ENCODE results near the gene FBXL19. TPM values are rescaled to one million over a fixed set of nuclear protein-coding genes. Genes with fewer than 3 reads are reported as not detected.

FBXL19 gene
- total and polyA plus RNA-seq, 2 of the 13 experiments (the other 11 are each of a cell fraction or from before 2014, with no cell fraction given) = 6.0 to 13.7 TPM

DNA sequence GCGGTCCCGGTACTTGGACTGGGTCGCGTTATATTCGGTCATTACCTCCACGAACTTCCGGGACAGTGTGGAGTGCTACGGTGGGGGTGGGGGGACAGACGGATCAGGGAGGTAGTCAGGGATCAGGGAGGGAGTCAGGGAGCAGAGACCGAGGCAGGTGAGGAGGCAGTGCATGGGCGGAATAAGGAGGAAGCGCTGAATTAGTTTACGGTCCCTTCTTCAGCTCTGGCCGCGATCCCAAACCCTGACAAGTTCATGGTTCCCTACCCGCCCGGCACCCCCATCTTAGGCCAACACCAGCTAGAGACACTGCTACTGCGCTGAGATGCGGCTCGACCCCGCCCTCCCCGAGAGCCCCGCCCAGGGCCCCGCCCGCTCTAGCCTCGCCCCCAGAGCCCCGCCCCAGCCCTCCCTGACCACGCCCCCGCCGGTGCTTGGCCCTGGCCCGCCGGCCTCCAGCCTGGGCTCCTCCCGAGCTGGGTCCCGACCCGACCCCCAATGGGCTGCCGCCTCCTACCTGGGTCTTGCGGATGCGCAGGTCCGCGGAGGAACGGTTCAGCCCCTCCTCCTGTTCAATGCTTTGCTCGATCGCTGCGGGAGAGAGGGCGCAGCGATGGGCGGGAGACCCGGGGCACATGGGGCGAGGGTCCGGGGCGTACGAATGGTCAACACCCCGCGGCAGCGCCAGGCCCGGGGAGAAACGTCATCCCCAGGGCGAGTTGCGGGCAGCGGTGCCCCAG is 73.8 kb downstream of the FBXL19 start (continued):
- TF ChIP-seq, protein P1, sequence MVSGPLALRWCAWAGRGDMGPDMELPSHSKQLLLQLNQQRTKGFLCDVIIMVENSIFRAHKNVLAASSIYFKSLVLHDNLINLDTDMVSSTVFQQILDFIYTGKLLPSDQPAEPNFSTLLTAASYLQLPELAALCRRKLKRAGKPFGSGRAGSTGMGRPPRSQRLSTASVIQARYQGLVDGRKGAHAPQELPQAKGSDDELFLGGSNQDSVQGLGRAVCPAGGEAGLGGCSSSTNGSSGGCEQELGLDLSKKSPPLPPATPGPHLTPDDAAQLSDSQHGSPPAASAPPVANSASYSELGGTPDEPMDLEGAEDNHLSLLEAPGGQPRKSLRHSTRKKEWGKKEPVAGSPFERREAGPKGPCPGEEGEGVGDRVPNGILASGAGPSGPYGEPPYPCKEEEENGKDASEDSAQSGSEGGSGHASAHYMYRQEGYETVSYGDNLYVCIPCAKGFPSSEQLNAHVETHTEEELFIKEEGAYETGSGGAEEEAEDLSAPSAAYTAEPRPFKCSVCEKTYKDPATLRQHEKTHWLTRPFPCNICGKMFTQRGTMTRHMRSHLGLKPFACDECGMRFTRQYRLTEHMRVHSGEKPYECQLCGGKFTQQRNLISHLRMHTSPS (CRISPR knock-in tag; IDR thresholded peaks at IDR 0.05; ENCODE audit: low read depth) = peak; percentile 54; the same call in 1 of the 2 replicates
- 0 out of 2 replicates have a peak, but pooled peaks have one; percentile 8 for TF ChIP-seq SIX1 (CRISPR knock-in tag; IDR thresholded peaks at IDR 0.05; ENCODE audit: borderline replicate concordance)
- TF ChIP-seq REPIN1 (CRISPR knock-in tag; IDR thresholded peaks at IDR 0.05; ENCODE audit: borderline replicate concordance, low read depth) = peak; percentile 57
- TF ChIP-seq ARNT (IDR thresholded peaks at IDR 0.05) = no peak
- TF ChIP-seq, protein P2, sequence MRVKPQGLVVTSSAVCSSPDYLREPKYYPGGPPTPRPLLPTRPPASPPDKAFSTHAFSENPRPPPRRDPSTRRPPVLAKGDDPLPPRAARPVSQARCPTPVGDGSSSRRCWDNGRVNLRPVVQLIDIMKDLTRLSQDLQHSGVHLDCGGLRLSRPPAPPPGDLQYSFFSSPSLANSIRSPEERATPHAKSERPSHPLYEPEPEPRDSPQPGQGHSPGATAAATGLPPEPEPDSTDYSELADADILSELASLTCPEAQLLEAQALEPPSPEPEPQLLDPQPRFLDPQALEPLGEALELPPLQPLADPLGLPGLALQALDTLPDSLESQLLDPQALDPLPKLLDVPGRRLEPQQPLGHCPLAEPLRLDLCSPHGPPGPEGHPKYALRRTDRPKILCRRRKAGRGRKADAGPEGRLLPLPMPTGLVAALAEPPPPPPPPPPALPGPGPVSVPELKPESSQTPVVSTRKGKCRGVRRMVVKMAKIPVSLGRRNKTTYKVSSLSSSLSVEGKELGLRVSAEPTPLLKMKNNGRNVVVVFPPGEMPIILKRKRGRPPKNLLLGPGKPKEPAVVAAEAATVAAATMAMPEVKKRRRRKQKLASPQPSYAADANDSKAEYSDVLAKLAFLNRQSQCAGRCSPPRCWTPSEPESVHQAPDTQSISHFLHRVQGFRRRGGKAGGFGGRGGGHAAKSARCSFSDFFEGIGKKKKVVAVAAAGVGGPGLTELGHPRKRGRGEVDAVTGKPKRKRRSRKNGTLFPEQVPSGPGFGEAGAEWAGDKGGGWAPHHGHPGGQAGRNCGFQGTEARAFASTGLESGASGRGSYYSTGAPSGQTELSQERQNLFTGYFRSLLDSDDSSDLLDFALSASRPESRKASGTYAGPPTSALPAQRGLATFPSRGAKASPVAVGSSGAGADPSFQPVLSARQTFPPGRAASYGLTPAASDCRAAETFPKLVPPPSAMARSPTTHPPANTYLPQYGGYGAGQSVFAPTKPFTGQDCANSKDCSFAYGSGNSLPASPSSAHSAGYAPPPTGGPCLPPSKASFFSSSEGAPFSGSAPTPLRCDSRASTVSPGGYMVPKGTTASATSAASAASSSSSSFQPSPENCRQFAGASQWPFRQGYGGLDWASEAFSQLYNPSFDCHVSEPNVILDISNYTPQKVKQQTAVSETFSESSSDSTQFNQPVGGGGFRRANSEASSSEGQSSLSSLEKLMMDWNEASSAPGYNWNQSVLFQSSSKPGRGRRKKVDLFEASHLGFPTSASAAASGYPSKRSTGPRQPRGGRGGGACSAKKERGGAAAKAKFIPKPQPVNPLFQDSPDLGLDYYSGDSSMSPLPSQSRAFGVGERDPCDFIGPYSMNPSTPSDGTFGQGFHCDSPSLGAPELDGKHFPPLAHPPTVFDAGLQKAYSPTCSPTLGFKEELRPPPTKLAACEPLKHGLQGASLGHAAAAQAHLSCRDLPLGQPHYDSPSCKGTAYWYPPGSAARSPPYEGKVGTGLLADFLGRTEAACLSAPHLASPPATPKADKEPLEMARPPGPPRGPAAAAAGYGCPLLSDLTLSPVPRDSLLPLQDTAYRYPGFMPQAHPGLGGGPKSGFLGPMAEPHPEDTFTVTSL (CRISPR knock-in tag; IDR thresholded peaks at IDR 0.05; ENCODE audit: borderline replicate concordance) = peak; percentile 83; the same call in 1 of the 2 replicates
- TF ChIP-seq ZNF570 (CRISPR knock-in tag; IDR thresholded peaks at IDR 0.05; ENCODE audit: borderline replicate concordance) = peak; percentile 15; the same call in 1 of the 2 replicates
- TF ChIP-seq NR2F1 (CRISPR knock-in tag; IDR thresholded peaks at IDR 0.05) = no peak; a peak in 1 of 4 replicates
- TF ChIP-seq TEAD2 (CRISPR knock-in tag; IDR thresholded peaks at IDR 0.05) = peak; percentile 42; the same call in 1 of the 2 replicates
- TF ChIP-seq SETDB1 (CRISPR knock-in tag; IDR thresholded peaks at IDR 0.05; ENCODE audit: borderline replicate concordance) = no peak
- TF ChIP-seq DR1 (CRISPR knock-in tag; IDR thresholded peaks at IDR 0.05) = 0 out of 2 replicates have a peak, but pooled peaks have one; percentile 39
- no peak for TF ChIP-seq KMT2B (CRISPR knock-in tag; IDR thresholded peaks at IDR 0.05)
- TF ChIP-seq TEAD3 (CRISPR knock-in tag; optimal IDR thresholded peaks at IDR 0.05; ENCODE audit: borderline replicate concordance) = peak; percentile 19
- TF ChIP-seq, protein P3, sequence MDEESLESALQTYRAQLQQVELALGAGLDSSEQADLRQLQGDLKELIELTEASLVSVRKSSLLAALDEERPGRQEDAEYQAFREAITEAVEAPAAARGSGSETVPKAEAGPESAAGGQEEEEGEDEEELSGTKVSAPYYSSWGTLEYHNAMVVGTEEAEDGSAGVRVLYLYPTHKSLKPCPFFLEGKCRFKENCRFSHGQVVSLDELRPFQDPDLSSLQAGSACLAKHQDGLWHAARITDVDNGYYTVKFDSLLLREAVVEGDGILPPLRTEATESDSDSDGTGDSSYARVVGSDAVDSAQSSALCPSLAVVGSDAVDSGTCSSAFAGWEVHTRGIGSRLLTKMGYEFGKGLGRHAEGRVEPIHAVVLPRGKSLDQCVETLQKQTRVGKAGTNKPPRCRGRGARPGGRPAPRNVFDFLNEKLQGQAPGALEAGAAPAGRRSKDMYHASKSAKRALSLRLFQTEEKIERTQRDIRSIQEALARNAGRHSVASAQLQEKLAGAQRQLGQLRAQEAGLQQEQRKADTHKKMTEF (CRISPR knock-in tag; IDR thresholded peaks at IDR 0.05) = peak; percentile 81
- TF ChIP-seq JUN (CRISPR knock-in tag; IDR thresholded peaks at IDR 0.05) = peak; percentile 20; the same call in 1 of the 2 replicates
- TF ChIP-seq, protein P4, sequence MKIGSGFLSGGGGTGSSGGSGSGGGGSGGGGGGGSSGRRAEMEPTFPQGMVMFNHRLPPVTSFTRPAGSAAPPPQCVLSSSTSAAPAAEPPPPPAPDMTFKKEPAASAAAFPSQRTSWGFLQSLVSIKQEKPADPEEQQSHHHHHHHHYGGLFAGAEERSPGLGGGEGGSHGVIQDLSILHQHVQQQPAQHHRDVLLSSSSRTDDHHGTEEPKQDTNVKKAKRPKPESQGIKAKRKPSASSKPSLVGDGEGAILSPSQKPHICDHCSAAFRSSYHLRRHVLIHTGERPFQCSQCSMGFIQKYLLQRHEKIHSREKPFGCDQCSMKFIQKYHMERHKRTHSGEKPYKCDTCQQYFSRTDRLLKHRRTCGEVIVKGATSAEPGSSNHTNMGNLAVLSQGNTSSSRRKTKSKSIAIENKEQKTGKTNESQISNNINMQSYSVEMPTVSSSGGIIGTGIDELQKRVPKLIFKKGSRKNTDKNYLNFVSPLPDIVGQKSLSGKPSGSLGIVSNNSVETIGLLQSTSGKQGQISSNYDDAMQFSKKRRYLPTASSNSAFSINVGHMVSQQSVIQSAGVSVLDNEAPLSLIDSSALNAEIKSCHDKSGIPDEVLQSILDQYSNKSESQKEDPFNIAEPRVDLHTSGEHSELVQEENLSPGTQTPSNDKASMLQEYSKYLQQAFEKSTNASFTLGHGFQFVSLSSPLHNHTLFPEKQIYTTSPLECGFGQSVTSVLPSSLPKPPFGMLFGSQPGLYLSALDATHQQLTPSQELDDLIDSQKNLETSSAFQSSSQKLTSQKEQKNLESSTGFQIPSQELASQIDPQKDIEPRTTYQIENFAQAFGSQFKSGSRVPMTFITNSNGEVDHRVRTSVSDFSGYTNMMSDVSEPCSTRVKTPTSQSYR (CRISPR knock-in tag; IDR thresholded peaks at IDR 0.05; ENCODE audit: borderline replicate concordance) = peak; percentile 54

All from HepG2 (cell line).